ENCODE results near the gene COX14.

Gene COX14

GRCh38 chr12:50166799-50167048 is 54.7 kb downstream of the COX14 start:
- no peak for DNase-seq

- peak; percentile 99 for DNase-seq
These were observed 55.2 kb downstream of the COX14 start, which contains the start of gene CERS5 for GRCh38 chr12:50167049-50167828. Gene CERS5, minus strand, starts transcription at chr12:50167369. Its CDS starts 72 bp downstream, at chr12:50167297.
